Kidney epithelial cell (primary cell): ENCODE data around the gene PTCH2. TPM values are rescaled to one million over a fixed set of nuclear protein-coding genes. Genes with fewer than 3 reads are reported as not detected.
"Not testable (repeated sequence)": the region's sequence is repeated elsewhere in the genome, so short reads cannot be mapped to it uniquely, and the experiment has no call there.

Source experiments
- DNase-seq: peaks from one replicate; pipeline ENCODE4 v3.0.0-alpha.2; 2010; ENCODE audit warnings: low read depth
- H3K27me3 ChIP-seq: 2 replicates; pipeline ENCODE4 v1.6.0; 2011; ENCODE audit warnings: low read length; ENCODE audit not compliant: control insufficient read depth, insufficient read depth
- H3K36me3 ChIP-seq: 2 replicates; pipeline ENCODE4 v1.5.1; 2011; ENCODE audit warnings: low read length; ENCODE audit not compliant: control insufficient read depth, insufficient read depth
- H3K4me3 ChIP-seq: 2 replicates; pipeline ENCODE4 v1.5.1; 2011; ENCODE audit warnings: low read depth, mild to moderate bottlenecking, control low read depth, low read length
- total RNA-seq: library from RNA; depleted of rRNA; stranded (reverse); fragments of >200 nt; gene quantifications from 2 replicates; pipeline ENCODE4 v1.2.3, GENCODE V29; 2015
- TF ChIP-seq, protein P1 (sequence below): IDR thresholded peaks from 2 replicates; pipeline ENCODE4 v1.5.1; 2011; ENCODE audit warnings: mild to moderate bottlenecking, moderate library complexity, low read length, control low read depth, inconsistent platforms; ENCODE audit not compliant: insufficient read depth, poor library complexity, severe bottlenecking

The PTCH2 gene
- total RNA-seq, 1 donor from 2014 or later: 0.38 TPM

DNA sequence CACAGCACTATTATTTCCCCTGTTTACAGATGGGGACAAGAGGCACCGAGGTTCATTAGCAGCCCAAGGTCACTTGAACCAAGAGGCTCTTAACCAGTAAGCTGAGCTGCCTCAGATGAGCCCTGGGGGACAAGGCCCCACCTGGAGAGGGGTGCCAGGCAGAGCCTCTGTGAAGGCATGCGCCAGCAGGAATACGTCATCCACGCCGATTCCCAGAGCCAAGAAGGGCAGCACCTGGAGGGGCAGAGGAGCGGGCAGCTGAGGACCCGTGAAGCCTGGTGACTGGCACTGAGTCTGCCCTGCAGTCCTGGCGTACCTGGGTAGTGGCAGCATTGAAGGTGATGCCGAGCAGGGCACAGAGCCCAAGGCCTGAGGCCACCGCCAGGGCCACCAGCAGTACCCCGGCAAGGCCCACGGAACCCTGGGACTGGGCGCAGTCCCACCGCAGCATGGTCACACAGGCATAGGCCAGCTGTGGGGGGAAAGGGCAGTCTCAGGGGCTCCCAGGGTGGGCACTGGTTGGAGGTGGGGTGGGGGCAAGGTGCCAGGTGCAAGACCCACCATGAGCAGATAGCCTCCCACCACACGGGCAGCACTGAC, 14.1 kb downstream of the PTCH2 start:
- no peaks in the 10 kb centered on the region for H3K36me3 ChIP-seq
- DNase-seq: no peak
- TF ChIP-seq, protein P1, sequence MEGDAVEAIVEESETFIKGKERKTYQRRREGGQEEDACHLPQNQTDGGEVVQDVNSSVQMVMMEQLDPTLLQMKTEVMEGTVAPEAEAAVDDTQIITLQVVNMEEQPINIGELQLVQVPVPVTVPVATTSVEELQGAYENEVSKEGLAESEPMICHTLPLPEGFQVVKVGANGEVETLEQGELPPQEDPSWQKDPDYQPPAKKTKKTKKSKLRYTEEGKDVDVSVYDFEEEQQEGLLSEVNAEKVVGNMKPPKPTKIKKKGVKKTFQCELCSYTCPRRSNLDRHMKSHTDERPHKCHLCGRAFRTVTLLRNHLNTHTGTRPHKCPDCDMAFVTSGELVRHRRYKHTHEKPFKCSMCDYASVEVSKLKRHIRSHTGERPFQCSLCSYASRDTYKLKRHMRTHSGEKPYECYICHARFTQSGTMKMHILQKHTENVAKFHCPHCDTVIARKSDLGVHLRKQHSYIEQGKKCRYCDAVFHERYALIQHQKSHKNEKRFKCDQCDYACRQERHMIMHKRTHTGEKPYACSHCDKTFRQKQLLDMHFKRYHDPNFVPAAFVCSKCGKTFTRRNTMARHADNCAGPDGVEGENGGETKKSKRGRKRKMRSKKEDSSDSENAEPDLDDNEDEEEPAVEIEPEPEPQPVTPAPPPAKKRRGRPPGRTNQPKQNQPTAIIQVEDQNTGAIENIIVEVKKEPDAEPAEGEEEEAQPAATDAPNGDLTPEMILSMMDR: no peak

DNA sequence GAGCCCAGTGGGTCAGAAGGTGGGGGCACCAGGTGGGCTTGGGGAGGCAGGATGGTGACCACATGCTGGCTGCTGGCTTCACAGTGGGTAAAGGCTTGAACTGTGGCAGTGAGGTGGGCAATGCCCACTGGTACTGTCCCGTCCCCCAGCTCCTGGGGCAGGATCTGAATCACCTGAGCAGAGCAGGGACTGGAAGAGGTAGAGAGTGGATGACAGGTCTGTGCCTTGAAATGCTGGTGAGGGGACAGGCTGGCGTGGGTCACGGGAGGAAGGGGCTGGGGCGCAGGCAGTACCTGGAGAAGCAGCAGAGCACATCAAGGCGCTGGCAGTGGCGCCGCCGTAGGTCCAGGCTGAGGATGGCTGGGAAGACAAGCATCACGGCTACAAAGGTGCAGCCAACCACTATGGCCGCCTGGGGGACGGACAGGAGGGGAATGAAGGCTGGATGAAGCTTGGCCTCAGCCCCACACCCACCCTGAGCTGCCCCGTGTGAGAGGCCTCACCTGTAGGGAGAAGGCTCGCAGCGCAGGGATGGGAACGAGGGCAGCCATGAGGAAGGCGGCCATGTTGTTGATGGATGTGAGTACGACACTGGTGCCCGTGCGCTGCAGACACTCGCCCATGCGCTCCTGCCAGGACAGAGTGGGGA, 14.9 kb downstream of the PTCH2 start:
- no peak overlapping the region for H3K4me3 ChIP-seq
- TF ChIP-seq, protein P1: no peak
- H3K36me3 ChIP-seq: no peaks in the 10 kb centered on the region
- no peak for DNase-seq
- no peaks in the 10 kb centered on the region for H3K27me3 ChIP-seq

More for the DNA sequence above, 14.1 kb downstream of the PTCH2 start:
- no peak overlapping the region for H3K4me3 ChIP-seq
- H3K27me3 ChIP-seq: no peaks in the 10 kb centered on the region

DNA sequence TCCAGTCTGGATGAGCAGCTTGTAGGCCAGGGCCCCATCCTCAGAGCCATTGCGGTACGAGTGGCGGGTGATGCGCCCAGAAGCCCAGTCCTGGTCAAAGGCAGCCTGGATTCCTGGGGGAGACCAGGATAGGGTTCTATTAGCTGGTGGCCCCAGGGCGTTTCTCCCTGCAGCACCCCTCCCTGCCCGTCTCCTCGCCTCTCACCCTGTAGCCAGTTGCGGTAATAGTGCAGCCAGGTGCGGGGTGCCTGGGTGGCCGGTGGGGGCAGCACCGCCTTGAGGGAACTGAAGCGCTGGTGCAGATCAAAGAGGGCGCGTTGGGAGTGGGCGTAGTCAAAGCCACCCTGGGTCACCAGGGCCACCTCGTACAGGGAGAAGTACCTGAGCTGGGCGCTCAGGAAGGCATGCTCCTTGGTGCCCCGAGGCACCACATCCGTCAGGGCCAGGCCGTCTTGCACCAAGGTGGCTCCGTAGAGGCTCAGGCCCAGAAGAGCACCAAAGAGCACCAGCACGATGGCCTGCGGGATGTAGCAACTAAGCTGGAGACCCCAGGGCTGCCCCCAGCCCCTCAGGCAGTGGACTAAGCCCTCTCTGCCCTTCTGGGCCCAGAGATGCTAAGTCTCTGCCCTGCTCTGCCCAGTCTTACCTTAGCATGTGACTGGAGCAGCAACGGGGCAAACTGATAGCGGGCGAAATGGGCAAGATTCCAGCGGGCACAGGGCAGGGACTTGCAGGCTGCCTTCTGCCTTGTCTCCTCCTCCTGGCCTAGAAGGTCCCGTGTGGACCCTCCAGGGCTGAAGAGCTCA, 15.7 kb downstream of the PTCH2 start:
- no peak overlapping the region for H3K4me3 ChIP-seq
- TF ChIP-seq, protein P1: no peak
- no peaks in the 10 kb centered on the region for H3K27me3 ChIP-seq
- no peaks in the 10 kb centered on the region for H3K36me3 ChIP-seq
- DNase-seq: no peak

DNA sequence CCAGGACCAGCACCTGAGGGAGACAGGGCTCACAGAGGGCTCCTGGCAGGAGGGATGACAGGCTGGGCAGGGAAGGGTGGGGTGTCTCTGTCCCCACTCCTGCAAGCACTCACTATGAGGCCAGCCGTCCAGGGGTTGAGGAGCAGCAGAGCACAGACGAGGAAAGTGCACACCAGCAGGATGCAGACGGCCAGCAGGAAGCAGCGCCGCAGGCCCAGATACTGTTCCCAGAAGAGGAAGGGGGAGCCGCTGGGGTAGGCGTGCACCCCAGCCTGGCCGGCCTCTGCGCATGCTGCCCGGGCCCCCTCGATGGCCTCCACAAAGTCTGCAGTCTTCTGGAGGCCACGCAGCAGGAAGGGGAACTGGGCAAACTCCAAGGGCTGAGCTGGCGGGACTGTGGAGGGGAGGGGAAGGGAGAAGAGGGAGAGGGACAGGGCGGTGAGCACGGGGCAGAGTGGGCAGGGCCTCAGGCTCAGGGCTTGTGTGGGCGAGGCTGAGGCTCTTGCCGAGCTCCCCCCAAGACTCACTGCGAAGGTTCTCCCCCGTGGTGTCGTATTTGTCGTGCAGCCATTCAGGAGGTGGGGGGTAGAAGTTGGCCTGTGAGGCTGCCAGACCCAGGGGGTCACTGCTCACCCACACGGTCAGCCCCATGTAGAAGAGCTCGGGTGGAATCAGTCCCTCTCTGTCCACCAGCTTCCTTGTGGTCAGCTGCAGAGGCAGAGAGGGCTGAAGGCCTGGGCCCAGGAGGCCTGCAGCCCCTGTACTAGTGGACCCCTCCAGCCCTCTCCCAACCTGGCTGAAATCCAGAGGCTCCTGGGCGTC, 16.5 kb downstream of the PTCH2 start:
- TF ChIP-seq, protein P1: no peak
- H3K4me3 ChIP-seq: no peak overlapping the region
- no peaks in the 10 kb centered on the region for H3K36me3 ChIP-seq
- H3K27me3 ChIP-seq: no peaks in the 10 kb centered on the region
- DNase-seq: no peak

DNA sequence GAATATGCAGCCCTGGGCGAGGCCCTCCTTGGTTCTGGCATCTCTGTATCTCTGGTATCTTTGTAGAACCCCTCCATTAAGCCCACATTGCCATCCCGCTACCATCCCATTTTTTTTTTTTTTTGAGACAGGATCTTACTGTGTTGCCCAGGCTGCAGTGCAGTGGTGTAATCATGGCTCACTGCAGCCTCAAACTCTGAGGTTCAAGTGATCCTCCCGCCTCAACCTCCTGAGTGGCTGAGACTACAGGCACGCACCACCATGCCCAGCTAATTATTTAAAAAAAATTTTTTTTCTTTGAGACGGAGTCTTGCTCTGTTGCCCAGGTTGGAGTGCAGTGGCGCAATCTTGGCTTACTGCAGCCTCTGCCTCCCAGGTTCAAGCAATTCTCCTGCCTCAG, 18.7 kb downstream of the PTCH2 start:
- not testable (repeated sequence) for H3K4me3 ChIP-seq, H3K36me3 ChIP-seq, DNase-seq, H3K27me3 ChIP-seq
